Transverse colon (tissue), 3 donors: ENCODE data around the gene UIMC1.

Experiments
- CTCF ChIP-seq, 5 experiments: fragments of 200-600 bp in 3 of 5; fragments of 450-650 bp in 2 of 5; sonication (generic) in 3 of 5; IDR thresholded peaks; 1 replicate in 2 of 5; 2 replicates in 3 of 5; pipeline ENCODE4 v1.5.1; 2016 to 2017; ENCODE audit warnings: antibody characterized with exemption in 5 of 5, inconsistent platforms in 3 of 5, mild to moderate bottlenecking in 2 of 5, moderate library complexity in 1 of 5
- EP300 ChIP-seq: sonication (generic); formaldehyde crosslinking; IDR thresholded peaks from one replicate; pipeline ENCODE4 v1.6.1; 2017; ENCODE audit warnings: antibody characterized with exemption, low read depth
- POLR2A ChIP-seq: fragments of 450-650 bp; IDR thresholded peaks from one replicate; pipeline ENCODE4 v1.6.1; 2016; ENCODE audit warnings: antibody characterized with exemption, mild to moderate bottlenecking, moderate library complexity

GRCh38 chr5:176889321-176890280 is 117.0 kb downstream of the UIMC1 start:
- TF ChIP-seq EP300 (no peak), CTCF (IDR thresholded peaks at IDR 0.05) (no peak), POLR2A (no peak)
